Jurkat, Clone E6-1 (cell line): Measurements from ENCODE around the gene SPHK2.
A peak's percentile ranks its signal among the peaks of the same experiment; 100 is the strongest.
"Not testable (repeated sequence)": the region's sequence is repeated elsewhere in the genome, so short reads cannot be mapped to it uniquely, and the experiment has no call there.

ENCODE experiments used
- DNase-seq: peaks from one replicate; pipeline ENCODE4 v3.0.0-alpha.2; 2011; ENCODE audit warnings: low read depth, low spot score
- H3K4me3 ChIP-seq: 2 replicates; pipeline ENCODE4 v1.5.1; 2011; ENCODE audit warnings: mild to moderate bottlenecking, low read length, control low read depth, moderate library complexity

The SPHK2 gene

GRCh38 chr19:48618278-48618915 is 909 bp upstream of the SPHK2 start:
- DNase-seq, result no peak
- peak overlapping the region; percentile 100 for H3K4me3 ChIP-seq

DNA sequence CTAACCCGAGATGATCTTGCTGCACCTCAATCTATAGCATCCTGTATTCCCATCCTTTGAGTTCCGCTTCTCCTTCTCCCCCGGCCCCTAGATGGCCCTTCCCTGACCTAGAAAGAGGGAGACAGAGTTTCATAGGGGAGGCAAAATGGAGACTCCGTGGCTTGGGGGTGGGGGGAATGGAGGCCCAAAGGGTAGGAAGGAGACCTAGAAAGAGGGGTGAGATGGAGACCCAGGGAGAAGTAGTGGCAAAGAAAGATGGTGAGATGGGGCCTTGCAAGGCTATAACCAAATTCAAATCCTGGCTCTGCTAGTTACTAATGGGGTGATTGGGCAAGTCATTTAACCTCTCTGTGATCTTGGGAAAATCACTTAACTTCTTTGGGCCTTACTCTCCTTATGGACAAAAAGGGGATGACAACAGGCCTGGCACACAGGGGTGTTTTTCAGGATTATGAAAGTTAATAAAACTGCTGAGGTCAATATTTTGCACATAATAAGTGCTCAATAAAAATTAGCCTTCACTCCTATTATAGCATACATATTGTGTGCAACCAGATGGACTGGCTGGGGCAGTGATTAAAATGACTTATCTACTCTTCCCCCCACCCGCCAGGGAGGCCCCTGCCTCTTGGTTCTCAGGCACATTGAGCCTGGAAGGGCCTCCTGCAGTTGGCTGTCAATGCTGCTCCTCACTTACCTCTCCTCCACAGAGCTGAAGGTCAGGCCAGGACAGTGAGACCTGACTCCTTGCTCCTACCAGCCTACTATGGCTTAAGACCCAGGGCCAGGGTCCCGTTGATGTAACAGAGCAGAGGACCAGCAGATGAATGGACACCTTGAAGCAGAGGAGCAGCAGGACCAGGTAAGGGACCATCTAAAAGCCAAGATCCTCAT is 633 bp downstream of the SPHK2 start:
- peak overlapping the region; percentile 100 for H3K4me3 ChIP-seq
- DNase-seq, result no peak

- peak overlapping the region; percentile 61 for H3K4me3 ChIP-seq
- DNase-seq, result no peak
Measured at GRCh38 chr19:48623556-48624066, 4.3 kb downstream of the SPHK2 start.

- H3K4me3 ChIP-seq, result peak overlapping the region; percentile 67
- DNase-seq, result peak; percentile 95
Measured at GRCh38 chr19:48624067-48624594, 4.8 kb downstream of the SPHK2 start.

DNA sequence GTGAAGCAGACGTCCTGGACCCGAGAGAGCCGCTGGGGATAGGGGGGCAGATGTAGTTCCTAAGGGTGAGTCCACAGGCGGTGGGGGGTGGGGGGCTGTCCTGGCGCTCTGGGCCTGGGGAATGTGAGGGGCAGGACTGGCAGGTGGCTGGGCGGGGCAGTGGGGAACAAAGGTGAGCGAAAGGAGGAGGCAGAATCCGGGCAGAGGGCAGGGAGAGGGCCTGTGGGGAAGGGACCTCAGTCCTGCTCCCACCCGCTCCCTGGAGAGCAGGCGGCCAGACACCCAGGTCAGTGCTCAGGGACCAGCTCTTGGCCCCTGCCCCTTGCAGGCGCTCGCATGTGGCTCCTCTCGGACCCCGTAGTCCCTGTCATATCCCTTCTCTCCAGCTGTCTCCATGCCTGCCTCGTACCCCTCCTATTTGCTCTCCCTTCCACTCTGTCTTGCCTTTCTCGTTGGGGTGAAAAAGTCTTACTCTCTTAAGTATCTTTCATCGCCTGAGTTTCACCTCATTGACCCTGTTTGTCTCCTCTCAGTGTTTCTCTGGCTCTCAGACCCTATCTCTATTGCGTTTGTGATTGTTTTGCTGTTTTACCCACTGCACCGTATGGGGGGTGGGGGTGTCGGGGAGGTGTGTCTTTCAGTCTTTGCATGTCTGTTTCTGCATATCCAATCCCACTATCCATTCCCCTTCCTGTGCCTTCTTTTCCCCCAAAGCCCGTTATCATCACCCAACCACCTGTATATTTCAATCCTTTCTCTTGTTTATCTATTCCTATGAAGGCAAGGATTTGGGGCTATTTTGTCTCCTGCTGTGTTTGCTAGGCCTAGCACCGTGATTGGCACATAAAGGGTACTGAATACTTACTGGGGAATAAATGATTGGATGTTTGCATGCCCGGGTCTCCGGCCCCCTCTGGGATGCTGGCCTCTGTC is 5.8 kb downstream of the SPHK2 start:
- peak overlapping the region; percentile 67 for H3K4me3 ChIP-seq
- DNase-seq, result no peak

GRCh38 chr19:48625891-48626327 is 6.6 kb downstream of the SPHK2 start:
- DNase-seq, result no peak
- H3K4me3 ChIP-seq, result no peak overlapping the region

DNA sequence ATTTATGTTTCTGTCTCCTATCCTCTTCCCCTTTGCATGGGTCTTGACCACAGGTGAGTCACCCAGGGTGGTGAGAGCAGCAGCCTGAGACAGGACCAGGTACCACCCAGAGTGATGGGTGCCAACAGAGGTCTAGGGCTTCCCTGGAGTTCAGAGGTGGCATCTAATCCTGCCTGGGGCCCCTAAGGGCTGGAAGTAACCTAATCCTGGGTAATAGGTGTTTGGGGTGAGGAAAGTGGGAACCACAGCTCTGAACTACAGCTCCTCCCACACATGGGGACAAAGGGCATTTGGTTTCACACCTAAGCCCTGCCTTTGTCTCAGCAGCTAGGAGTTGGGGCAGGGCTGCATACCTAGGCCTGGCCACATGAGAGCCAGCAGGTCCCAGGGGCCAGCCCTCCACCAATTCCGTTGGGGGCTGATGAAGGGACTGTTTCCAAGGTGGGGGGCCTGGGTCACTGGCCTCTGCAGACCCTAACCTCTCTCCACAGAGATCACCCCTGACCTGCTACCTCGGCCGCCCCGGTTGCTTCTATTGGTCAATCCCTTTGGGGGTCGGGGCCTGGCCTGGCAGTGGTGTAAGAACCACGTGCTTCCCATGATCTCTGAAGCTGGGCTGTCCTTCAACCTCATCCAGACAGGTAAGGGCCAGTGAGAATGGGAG is 8.0 kb downstream of the SPHK2 start:
- no peak for DNase-seq
- no peak overlapping the region for H3K4me3 ChIP-seq

- no peak overlapping the region for H3K4me3 ChIP-seq
- DNase-seq, result no peak
Measured at GRCh38 chr19:48627865-48628314, 8.6 kb downstream of the SPHK2 start.

- DNase-seq, result no peak
- no peak overlapping the region for H3K4me3 ChIP-seq
Measured at GRCh38 chr19:48628486-48629296, 9.4 kb downstream of the SPHK2 start.

DNA sequence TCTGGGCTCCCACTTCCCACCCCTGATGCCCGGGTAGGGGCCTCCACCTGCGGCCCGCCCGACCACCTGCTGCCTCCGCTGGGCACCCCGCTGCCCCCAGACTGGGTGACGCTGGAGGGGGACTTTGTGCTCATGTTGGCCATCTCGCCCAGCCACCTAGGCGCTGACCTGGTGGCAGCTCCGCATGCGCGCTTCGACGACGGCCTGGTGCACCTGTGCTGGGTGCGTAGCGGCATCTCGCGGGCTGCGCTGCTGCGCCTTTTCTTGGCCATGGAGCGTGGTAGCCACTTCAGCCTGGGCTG is 9.9 kb downstream of the SPHK2 start:
- no peak overlapping the region for H3K4me3 ChIP-seq
- no peak for DNase-seq

GRCh38 chr19:48629599-48630295 is 10.4 kb downstream of the SPHK2 start:
- DNase-seq, result no peak
- no peak overlapping the region for H3K4me3 ChIP-seq

DNA sequence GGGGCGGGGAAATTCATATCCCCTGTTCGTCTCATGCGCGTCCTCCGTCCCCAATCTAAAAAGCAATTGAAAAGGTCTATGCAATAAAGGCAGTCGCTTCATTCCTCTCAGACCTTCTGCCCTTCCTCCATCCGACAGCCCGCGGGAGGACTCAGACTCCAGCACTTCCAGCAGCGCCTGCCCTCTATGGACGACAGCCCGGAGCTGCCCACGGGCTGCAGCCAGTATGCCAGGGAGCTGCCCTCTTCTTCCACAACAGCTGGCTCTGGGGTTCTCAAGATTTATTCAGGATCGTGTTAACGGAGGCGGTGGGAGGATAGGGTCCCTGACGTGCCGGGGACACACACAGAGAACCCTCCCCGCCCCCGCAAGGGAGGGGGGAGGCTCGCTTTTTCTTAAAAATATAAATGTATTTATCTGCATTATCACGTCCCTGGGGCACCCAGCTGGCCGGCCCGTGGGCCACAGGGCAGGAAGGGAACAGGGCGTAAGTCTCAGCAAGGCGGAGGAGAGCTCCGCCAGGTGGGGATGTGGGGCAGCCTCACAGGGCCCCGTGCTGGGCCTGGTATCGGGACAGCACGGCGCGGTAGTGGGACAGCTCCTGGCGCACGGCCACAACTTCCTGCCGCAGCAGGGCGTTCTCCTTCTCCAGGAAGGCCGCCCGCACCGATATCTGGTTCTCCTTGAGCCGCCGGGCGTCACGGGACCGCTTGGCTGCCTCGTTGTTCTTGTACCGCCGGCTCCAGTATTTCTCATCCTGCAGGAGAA is 11.2 kb downstream of the SPHK2 start:
- no peak overlapping the region for H3K4me3 ChIP-seq

GRCh38 chr19:48631225-48631624 is 11.9 kb downstream of the SPHK2 start:
- DNase-seq, result no peak
- no peak overlapping the region for H3K4me3 ChIP-seq

More for the DNA sequence above, 11.2 kb downstream of the SPHK2 start:
- no peak for DNase-seq

GRCh38 chr19:48632286-48632685 is 13.0 kb downstream of the SPHK2 start:
- DNase-seq, H3K4me3 ChIP-seq: not testable (repeated sequence)

DNA sequence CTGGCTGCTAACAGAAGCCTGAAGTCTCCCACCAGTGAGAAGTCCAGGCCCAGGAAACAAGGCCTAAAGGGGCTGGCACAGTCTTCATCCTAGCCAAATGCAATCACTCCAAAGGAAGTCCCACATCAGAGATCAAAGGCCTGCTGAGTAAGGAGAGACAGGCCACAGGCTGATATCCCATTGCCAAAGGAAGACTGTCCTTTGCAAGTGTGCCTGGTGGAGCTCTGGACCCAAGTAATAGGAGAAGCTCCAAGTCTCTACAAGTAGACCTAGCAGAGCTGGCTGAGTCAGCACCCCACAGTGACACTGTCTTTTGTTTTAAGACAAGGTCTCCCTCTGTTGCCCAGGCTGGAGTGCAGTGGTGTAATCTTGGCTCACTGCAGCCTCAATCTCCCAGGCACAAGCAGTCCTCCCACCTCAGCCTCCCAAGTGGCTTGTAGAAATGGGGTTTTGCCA is 13.4 kb downstream of the SPHK2 start:
- no peak overlapping the region for H3K4me3 ChIP-seq
- DNase-seq, result no peak
